Prostate gland (tissue), 2 donors: ENCODE data around the gene TMCO4. TPM values are rescaled to one million over a fixed set of nuclear protein-coding genes. Genes with fewer than 3 reads are reported as not detected.

Experiments used
- DNase-seq: peaks from one replicate; pipeline ENCODE4 v3.0.0-alpha.2; 2019; ENCODE audit warnings: low spot score
- H3K27ac ChIP-seq, 2 donors: fragments of 200-600 bp; sonication (generic); 2 replicates each; pipeline ENCODE4 v1.5.1; 2017 to 2019
- H3K27me3 ChIP-seq: fragments of 200-600 bp; sonication (generic); replicated peaks from 2 replicates; pipeline ENCODE4 v1.5.1; 2019; ENCODE audit not compliant: insufficient read depth
- H3K36me3 ChIP-seq, 2 donors: fragments of 200-600 bp; sonication (generic); 1 replicate in 1 of 2; 2 replicates in 1 of 2; pipeline versions ENCODE4 v1.5.1 to v1.8.1; 2017 to 2019
- H3K4me1 ChIP-seq: fragments of 200-600 bp; sonication (generic); replicated peaks from 2 replicates; pipeline ENCODE4 v1.5.1; 2019
- H3K4me3 ChIP-seq, 2 donors: fragments of 200-600 bp; sonication (generic); 2 replicates each; pipeline ENCODE4 v1.5.1; 2017 to 2019
- H3K9me3 ChIP-seq: fragments of 200-600 bp; sonication (generic); 2 replicates; pipeline ENCODE4 v1.5.1; 2017
- CTCF ChIP-seq, 4 experiments: fragments of 200-600 bp in 2 of 4; fragments of 450-650 bp in 2 of 4; sonication (generic) in 2 of 4; IDR thresholded peaks; 1 replicate in 3 of 4; 2 replicates in 1 of 4; pipeline ENCODE4 v1.5.1; 2016 to 2019; ENCODE audit warnings: antibody characterized with exemption in 4 of 4, mild to moderate bottlenecking in 2 of 4, moderate library complexity in 2 of 4
- POLR2A ChIP-seq: fragments of 450-650 bp; IDR thresholded peaks from one replicate; pipeline ENCODE4 v1.6.1; 2016; ENCODE audit warnings: antibody characterized with exemption, mild to moderate bottlenecking
- POLR2AphosphoS5 ChIP-seq: sonication (generic); formaldehyde crosslinking; IDR thresholded peaks from one replicate; pipeline ENCODE4 v1.6.1; 2017; ENCODE audit warnings: antibody characterized with exemption
- WGBS: methylation state at CpG from one replicate; pipeline ENCODE4 v1.1.5; 2018; 5-methylcytosine and 5-hydroxymethylcytosine counted together
- intact Hi-C: fragments of 100-400 bp; cut with DNase I; formaldehyde crosslinking; loops from one replicate; pipeline ENCODE4 v1.14.2; 2022
- total RNA-seq, 2 donors: library from RNA; depleted of rRNA; stranded (reverse); fragments of >200 nt; gene quantifications; one replicate each; pipeline ENCODE4 v1.1.0, GENCODE V29; 2016

Gene TMCO4
- total RNA-seq, 2 donors from 2014 or later, result 60.5 to 89.9 TPM

- 53% methylated on average over 3 of the region's 3 CpGs for WGBS
- peaks cover 12% of the 10 kb centered on the region for H3K27me3 ChIP-seq
- H3K27ac ChIP-seq, result no peak overlapping the region
- no peak overlapping the region for H3K4me3 ChIP-seq
- H3K4me1 ChIP-seq, result no peaks in the 10 kb centered on the region
- DNase-seq, result no peak
- TF ChIP-seq CTCF (IDR thresholded peaks at IDR 0.05), result no peak
- no peak for TF ChIP-seq POLR2A
- no peak for TF ChIP-seq POLR2AphosphoS5
- no peaks in the 10 kb centered on the region for H3K9me3 ChIP-seq
- H3K36me3 ChIP-seq, result no peaks in the 10 kb centered on the region
- intact Hi-C loops, result loop anchor here (5.0 kb wide), 1 partner anchor 40 kb away; no protein-coding TSS in a partner anchor
These were observed 137.4 kb downstream of the TMCO4 start for GRCh38 chr1:19662313-19662712.

GRCh38 chr1:19661721-19662228 lies 137.9 kb downstream of the TMCO4 start:
- no peak overlapping the region for H3K4me3 ChIP-seq
- H3K4me1 ChIP-seq, result no peaks in the 10 kb centered on the region
- H3K27ac ChIP-seq, result no peak overlapping the region
- peaks cover under 1 to 3% of the 10 kb centered on the region in 2 donors for H3K36me3 ChIP-seq
- no peaks in the 10 kb centered on the region for H3K9me3 ChIP-seq
- TF ChIP-seq POLR2AphosphoS5, result no peak
- peak; percentile 58 to 87 (median 64) for TF ChIP-seq CTCF (IDR thresholded peaks at IDR 0.05)
- peaks cover 12% of the 10 kb centered on the region for H3K27me3 ChIP-seq
- intact Hi-C loops, result loop anchor here (5.0 kb wide), 1 partner anchor 41 kb away; no protein-coding TSS in a partner anchor
- DNase-seq, result no peak
- 8% methylated on average over 9 of the region's 9 CpGs for WGBS

- Histone ChIP-seq H3K27me3 (no peaks in the 10 kb centered on the region), H3K36me3 (peaks cover 6% of the 10 kb centered on the region in 2 donors), H3K4me3 (no peak overlapping the region), H3K9me3 (no peaks in the 10 kb centered on the region), H3K27ac (no peak overlapping the region), H3K4me1 (peaks cover 5% of the 10 kb centered on the region)
- intact Hi-C loops, result no loop called here
- no peak for DNase-seq
- 90% methylated on average over 8 of the region's 13 CpGs for WGBS
- TF ChIP-seq POLR2A, result no peak
- TF ChIP-seq POLR2AphosphoS5, result no peak
These were observed 141.5 kb downstream of the TMCO4 start for GRCh38 chr1:19658186-19658585.

GRCh38 chr1:19657511-19657910 lies 142.2 kb downstream of the TMCO4 start:
- intact Hi-C loops, result no loop called here
- Histone ChIP-seq H3K27ac (no peak overlapping the region), H3K4me1 (peaks cover 5% of the 10 kb centered on the region), H3K4me3 (no peak overlapping the region), H3K27me3 (no peaks in the 10 kb centered on the region), H3K9me3 (no peaks in the 10 kb centered on the region), H3K36me3 (peaks cover 6% of the 10 kb centered on the region in 2 donors)
- WGBS, result 65% methylated on average over 10 of the region's 10 CpGs
- TF ChIP-seq POLR2A (no peak), CTCF (IDR thresholded peaks at IDR 0.05) (no peak)
- DNase-seq, result no peak

- no peak for DNase-seq
- Histone ChIP-seq H3K27ac (no peak overlapping the region), H3K4me3 (no peak overlapping the region), H3K27me3 (no peaks in the 10 kb centered on the region), H3K36me3 (peaks cover 6% of the 10 kb centered on the region in 2 donors), H3K9me3 (no peaks in the 10 kb centered on the region), H3K4me1 (peaks cover 5% of the 10 kb centered on the region)
- intact Hi-C loops, result no loop called here
- no peak for TF ChIP-seq POLR2AphosphoS5
- no peak for TF ChIP-seq POLR2A
- no peak for TF ChIP-seq CTCF (IDR thresholded peaks at IDR 0.05)
- WGBS, result 56% methylated on average over 8 of the region's 15 CpGs
These were observed 142.8 kb downstream of the TMCO4 start for GRCh38 chr1:19656780-19657466.
